K562 (cell line): ENCODE measurements around the gene OARD1. TPM values are rescaled to one million over a fixed set of nuclear protein-coding genes. Genes with fewer than 3 reads are reported as not detected.
A peak's percentile ranks its signal among the peaks of the same experiment; 100 is the strongest.

Source experiments
- ATF1 ChIP-seq, 2 experiments: fragments of 450-650 bp in 1 of 2; IDR thresholded peaks; 2 replicates each; pipeline ENCODE4 v1.6.1; 2016; ENCODE audit warnings: missing compliant biosample characterization in 1 of 2, missing genetic modification characterization in 1 of 2
- CHD7 ChIP-seq: fragments of 200-600 bp; sonication (generic); IDR thresholded peaks from one replicate; pipeline ENCODE4 v1.6.1; 2012; ENCODE audit warnings: mild to moderate bottlenecking, low read depth, low read length, inconsistent platforms
- CTCFL ChIP-seq: IDR thresholded peaks from 2 replicates; pipeline ENCODE4 v1.6.1; 2011; ENCODE audit warnings: borderline replicate concordance, low read depth, mild to moderate bottlenecking, moderate library complexity, low read length; ENCODE audit not compliant: insufficient read depth, poor library complexity, severe bottlenecking
- IRF2 ChIP-seq: sonication (generic); formaldehyde crosslinking; IDR thresholded peaks from 2 replicates; pipeline ENCODE4 v1.8.1; 2022; ENCODE audit warnings: mild to moderate bottlenecking, missing genetic modification reagents
- MAX ChIP-seq: sonication (generic); formaldehyde crosslinking; IDR thresholded peaks from 2 replicates; pipeline ENCODE4 v1.9.0; 2022; ENCODE audit warnings: mild to moderate bottlenecking, missing genetic modification reagents
- MCM3 ChIP-seq: fragments of 450-650 bp; IDR thresholded peaks from 2 replicates; pipeline ENCODE4 v1.6.1; 2016
- NFATC3 ChIP-seq: fragments of 450-650 bp; IDR thresholded peaks from 2 replicates; pipeline ENCODE4 v1.6.1; 2017; ENCODE audit warnings: mild to moderate bottlenecking
- PTBP1 ChIP-seq: fragments of 200-400 bp; formaldehyde crosslinking; IDR thresholded peaks from 2 replicates; pipeline ENCODE4 v1.6.1; 2017; ENCODE audit warnings: low read depth, low read length
- SETDB1 ChIP-seq: IDR thresholded peaks from one replicate; pipeline ENCODE4 v1.6.1; 2012; ENCODE audit warnings: low read length, control low read depth, inconsistent platforms
- SNRNP70 ChIP-seq: fragments of 200-400 bp; formaldehyde crosslinking; optimal IDR thresholded peaks from 2 replicates; pipeline ENCODE3; 2017; ENCODE audit warnings: low read depth, low read length
- STAG1 ChIP-seq: sonication (generic); formaldehyde crosslinking; IDR thresholded peaks from 2 replicates; pipeline ENCODE4 v1.5.0; 2020; ENCODE audit warnings: missing genetic modification reagents, borderline replicate concordance
- ZNF584 ChIP-seq: fragments of 200-800 bp; sonication (Bioruptor generic); IDR thresholded peaks from 2 replicates; pipeline ENCODE4 v1.6.1; 2016; ENCODE audit warnings: low read depth, mild to moderate bottlenecking, missing genetic modification characterization, missing compliant biosample characterization
- polyA plus RNA-seq, 8 experiments: library from polyadenylated mRNA; depleted of rRNA in 4 of 8; stranded (reverse) in 5 of 8; unstranded in 3 of 8; fragments of >200 nt; fragmentation: Nextera tagmentation in 2 of 8; fragmentation: Illumina TruSeq in 1 of 8; extraction: Ambion mirVana in 2 of 8; extraction: Trizol in 1 of 8; gene quantifications; 2 replicates each; pipeline versions ENCODE4 v1.2.1 to v1.2.3, GENCODE V29; 2011 to 2014; ENCODE audit warnings: inconsistent platforms in 1 of 8, missing spikeins in 1 of 8
- total RNA-seq, 7 experiments: library from RNA; depleted of rRNA in 6 of 7; stranded (reverse); fragments of >200 nt in 6 of 7; fragmentation: Illumina TruSeq in 2 of 7; extraction: Trizol in 2 of 7; gene quantifications; 2 replicates each; pipeline versions ENCODE4 v1.2.1 to v1.2.3, GENCODE V29; 2011 to 2021; ENCODE audit warnings: low replicate concordance in 1 of 7
- TF ChIP-seq, protein P1 (sequence below): sonication (generic); IDR thresholded peaks from 2 replicates; pipeline ENCODE4 v1.6.1; 2016

Gene OARD1
- total and polyA plus RNA-seq, 9 of the 15 experiments (the other 6 are each of a cell fraction or from before 2014, with no cell fraction given) = 43.4 to 88.3 (median 61.1) TPM

GRCh38 chr6:41073203-41073967, 1.2 kb upstream of the OARD1 start (continued):
- no peak for TF ChIP-seq CHD7
- TF ChIP-seq CTCFL = peak; percentile 1
- TF ChIP-seq STAG1 (CRISPR knock-in tag) = no peak
- TF ChIP-seq NFATC3 = no peak
- TF ChIP-seq IRF2 = no peak
- TF ChIP-seq ATF1 (CRISPR knock-in tag; IDR thresholded peaks at IDR 0.05) = no peak
- TF ChIP-seq ATF1 (tag; IDR thresholded peaks at IDR 0.05) = peak; percentile 78; the same call in 1 of the 2 replicates
- no peak for TF ChIP-seq ZNF584 (CRISPR knock-in tag)
- TF ChIP-seq SNRNP70 = no peak
- no peak for TF ChIP-seq SETDB1
- no peak for TF ChIP-seq PTBP1
- no peak for TF ChIP-seq MCM3
- TF ChIP-seq MAX (CRISPR knock-in tag) = peak; percentile 35; the same call in 1 of the 2 replicates
- TF ChIP-seq, protein P1, sequence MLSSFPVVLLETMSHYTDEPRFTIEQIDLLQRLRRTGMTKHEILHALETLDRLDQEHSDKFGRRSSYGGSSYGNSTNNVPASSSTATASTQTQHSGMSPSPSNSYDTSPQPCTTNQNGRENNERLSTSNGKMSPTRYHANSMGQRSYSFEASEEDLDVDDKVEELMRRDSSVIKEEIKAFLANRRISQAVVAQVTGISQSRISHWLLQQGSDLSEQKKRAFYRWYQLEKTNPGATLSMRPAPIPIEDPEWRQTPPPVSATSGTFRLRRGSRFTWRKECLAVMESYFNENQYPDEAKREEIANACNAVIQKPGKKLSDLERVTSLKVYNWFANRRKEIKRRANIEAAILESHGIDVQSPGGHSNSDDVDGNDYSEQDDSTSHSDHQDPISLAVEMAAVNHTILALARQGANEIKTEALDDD = no peak
